Right cardiac atrium (tissue), 5 donors: ENCODE data around the gene POLA1. TPM values are rescaled to one million over a fixed set of nuclear protein-coding genes. Genes with fewer than 3 reads are reported as not detected.

Experiments
- ATAC-seq, 2 donors: fragments of 200-7000 bp; cut with Tn5 transposase; one replicate each; pipeline versions ENCODE4 v1.8.0 to v1.9.1; 2020; ENCODE audit warnings: moderate library complexity in 2 of 2, mild to moderate bottlenecking in 1 of 2
- DNase-seq, 3 donors: peaks; one replicate each; pipeline ENCODE4 v3.0.0-alpha.2; 2020
- H3K27ac ChIP-seq: one replicate; pipeline ENCODE4 v1.5.1; 2013; ENCODE audit warnings: mild to moderate bottlenecking, low read length, control low read depth, moderate library complexity
- H3K27me3 ChIP-seq: one replicate; pipeline ENCODE4 v1.6.1; 2013; ENCODE audit not compliant: control insufficient read depth, insufficient read depth
- H3K4me1 ChIP-seq: one replicate; pipeline ENCODE4 v1.6.1; 2013; ENCODE audit warnings: low read length; ENCODE audit not compliant: control insufficient read depth, insufficient read depth
- H3K4me3 ChIP-seq: one replicate; pipeline ENCODE4 v1.5.1; 2013; ENCODE audit warnings: low read length, control low read depth
- H3K9me3 ChIP-seq: one replicate; pipeline ENCODE4 v1.6.1; 2013; ENCODE audit warnings: low read length; ENCODE audit not compliant: control insufficient read depth
- WGBS: extraction: QIAGEN DNeasy Blood & Tissue Kit; methylation state at CpG from one replicate; pipeline ENCODE4 v1.1.7; 2013; 5-methylcytosine and 5-hydroxymethylcytosine counted together
- intact Hi-C, 4 donors: fragments of 100-400 bp; cut with DNase I; formaldehyde crosslinking; loops; one replicate each; pipeline versions ENCODE4 v1.11.0 to v1.14.0; 2022 to 2023
- polyA plus RNA-seq: library from polyadenylated mRNA; stranded (reverse); fragments of 200-250 nt; gene quantifications from one replicate; pipeline ENCODE4 v1.2.3, GENCODE V29; 2013
- total RNA-seq, 4 donors: library from RNA; stranded (reverse); fragmentation: NEBNext Ultra II Directional; extraction: Animal tissue kit (Norgen Biotek cat#: 25700); gene quantifications; one replicate each; pipeline ENCODE4 v1.2.1, GENCODE V29; 2021
- donor health status: healthy with polysubstance abuse.
- donor health status: DM: no; HTN: yes; CAD: no.
- donor health status: DM: no; HTN: no; CAD: no.
- donor health status: DM: no; HTN: yes; CAD: no; lungs with severe emphysema.
- donor health status: DM: yes; HTN: yes; CAD: no.

The POLA1 gene
- total and polyA plus RNA-seq, 5 donors = 3.6 to 12.3 (median 9.1) TPM

GRCh38 chrX:24982306-24982965 lies 288.7 kb downstream of the POLA1 start:
- Histone ChIP-seq H3K27me3 (no peaks in the 10 kb centered on the region), H3K4me3 (no peak overlapping the region), H3K9me3 (no peaks in the 10 kb centered on the region), H3K4me1 (no peaks in the 10 kb centered on the region), H3K27ac (no peak overlapping the region)
- WGBS = 85% methylated on average over 5 of the region's 5 CpGs
- no peak for DNase-seq
- no peak for ATAC-seq
- intact Hi-C loops = no loop called here

DNA sequence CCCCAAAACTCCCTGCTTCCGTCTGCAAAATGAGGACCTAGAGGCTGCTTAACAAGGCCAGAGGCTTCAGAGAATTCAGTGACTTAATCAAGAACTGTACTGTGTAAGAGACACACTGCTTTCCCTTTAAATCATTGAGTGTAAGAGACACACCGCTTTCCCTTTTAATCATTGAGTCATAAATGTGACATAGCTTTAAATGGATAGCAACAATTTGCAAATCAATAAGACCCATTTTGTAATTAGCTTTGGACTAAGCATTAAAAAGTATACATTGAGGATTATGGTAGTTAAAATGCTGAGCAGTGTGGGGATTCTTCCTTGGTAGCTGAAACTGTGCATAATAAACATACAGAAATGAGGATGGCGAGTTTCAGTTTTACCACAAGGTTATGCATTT lies 290.2 kb downstream of the POLA1 start:
- H3K9me3 ChIP-seq = no peaks in the 10 kb centered on the region
- intact Hi-C loops = no loop called here
- no peak for DNase-seq
- ATAC-seq = no peak
- no peak overlapping the region for H3K27ac ChIP-seq
- no peaks in the 10 kb centered on the region for H3K4me1 ChIP-seq
- 94% methylated on average over 3 of the region's 3 CpGs for WGBS
- no peaks in the 10 kb centered on the region for H3K27me3 ChIP-seq
- no peak overlapping the region for H3K4me3 ChIP-seq

DNA sequence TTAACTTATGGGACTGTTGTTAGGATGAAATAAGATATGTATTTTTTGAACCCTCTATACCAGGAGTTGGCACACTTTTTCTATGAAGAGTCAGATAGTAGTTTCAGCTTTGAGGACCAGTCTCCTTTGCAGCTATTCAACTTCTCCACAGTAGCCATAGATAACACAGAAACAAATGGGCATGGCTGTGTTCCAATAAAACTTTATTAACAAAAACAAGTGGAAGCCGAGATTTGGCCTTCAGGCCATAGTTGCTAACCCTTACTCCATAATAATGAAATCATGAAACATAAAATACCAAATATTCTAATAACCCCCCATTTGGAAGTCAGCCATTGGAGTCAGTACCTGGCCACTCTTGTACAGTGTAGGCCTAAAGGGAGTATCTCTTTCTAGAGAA lies 291.4 kb downstream of the POLA1 start:
- Histone ChIP-seq H3K4me1 (no peaks in the 10 kb centered on the region), H3K4me3 (no peak overlapping the region), H3K27me3 (no peaks in the 10 kb centered on the region), H3K9me3 (no peaks in the 10 kb centered on the region), H3K27ac (no peak overlapping the region)
- intact Hi-C loops = no loop called here
- DNase-seq = no peak
- ATAC-seq = no peak
- WGBS = 97% methylated on average over 1 of the region's 1 CpG

DNA sequence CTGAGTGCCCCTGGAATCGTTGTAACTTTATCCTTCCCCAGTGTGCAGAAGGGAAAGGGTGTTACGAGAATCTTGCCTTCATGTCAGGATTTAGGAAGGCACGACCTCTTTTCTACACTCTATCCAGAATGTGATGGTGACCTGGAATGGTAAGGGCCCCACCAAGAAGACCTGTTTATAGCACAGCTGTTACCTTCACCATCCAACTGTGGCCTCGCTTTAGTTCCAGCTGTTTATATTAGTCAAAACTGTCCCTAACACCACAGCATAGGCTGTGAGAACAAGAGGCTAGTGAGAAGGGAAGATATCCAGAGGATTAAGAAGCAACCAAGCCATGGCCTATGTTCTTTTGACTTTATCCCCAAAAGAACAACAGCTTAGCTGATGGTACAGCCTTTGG lies 294.0 kb downstream of the POLA1 start:
- 96% methylated on average over 4 of the region's 4 CpGs for WGBS
- H3K4me3 ChIP-seq = no peak overlapping the region
- no peaks in the 10 kb centered on the region for H3K4me1 ChIP-seq
- no peak overlapping the region for H3K27ac ChIP-seq
- intact Hi-C loops = no loop called here
- DNase-seq (no peak), ATAC-seq (no peak)
- H3K9me3 ChIP-seq = no peaks in the 10 kb centered on the region
- no peaks in the 10 kb centered on the region for H3K27me3 ChIP-seq

- intact Hi-C loops = no loop called here
- 82% methylated on average over 4 of the region's 4 CpGs for WGBS
- no peaks in the 10 kb centered on the region for H3K9me3 ChIP-seq
These were observed 294.6 kb downstream of the POLA1 start for GRCh38 chrX:24988314-24988713.

GRCh38 chrX:24990535-24990934 lies 296.8 kb downstream of the POLA1 start:
- ATAC-seq = no peak

More at GRCh38 chrX:24988314-24988713, 294.6 kb downstream of the POLA1 start:
- H3K27ac ChIP-seq = no peak overlapping the region
- H3K4me3 ChIP-seq = no peak overlapping the region
- DNase-seq (no peak), ATAC-seq (no peak)
- H3K4me1 ChIP-seq = no peaks in the 10 kb centered on the region
- no peaks in the 10 kb centered on the region for H3K27me3 ChIP-seq

GRCh38 chrX:24993879-24994278 lies 300.2 kb downstream of the POLA1 start:
- H3K9me3 ChIP-seq = no peaks in the 10 kb centered on the region
- intact Hi-C loops = no loop called here
- H3K4me1 ChIP-seq = no peaks in the 10 kb centered on the region
- ATAC-seq (no peak), DNase-seq (no peak)
- H3K27ac ChIP-seq = no peak overlapping the region
- 91% methylated on average over 8 of the region's 8 CpGs for WGBS
- H3K27me3 ChIP-seq = no peaks in the 10 kb centered on the region
- no peak overlapping the region for H3K4me3 ChIP-seq

More at GRCh38 chrX:24990535-24990934, 296.8 kb downstream of the POLA1 start:
- H3K9me3 ChIP-seq = no peaks in the 10 kb centered on the region
- intact Hi-C loops = no loop called here
- no peak overlapping the region for H3K27ac ChIP-seq
- H3K4me1 ChIP-seq = no peaks in the 10 kb centered on the region
- H3K27me3 ChIP-seq = no peaks in the 10 kb centered on the region
- no peak for DNase-seq
- 85% methylated on average over 8 of the region's 8 CpGs for WGBS
- H3K4me3 ChIP-seq = no peak overlapping the region

GRCh38 chrX:24996096-24996709 lies 302.5 kb downstream of the POLA1 start:
- Histone ChIP-seq H3K9me3 (no peaks in the 10 kb centered on the region), H3K4me3 (no peak overlapping the region), H3K27ac (no peak overlapping the region), H3K4me1 (no peaks in the 10 kb centered on the region), H3K27me3 (no peaks in the 10 kb centered on the region)
- no peak for DNase-seq
- WGBS = 78% methylated on average over 5 of the region's 5 CpGs
- no peak for ATAC-seq
- intact Hi-C loops = no loop called here

GRCh38 chrX:24999511-24999910 lies 305.8 kb downstream of the POLA1 start:
- ATAC-seq (no peak), DNase-seq (no peak)
- Histone ChIP-seq H3K9me3 (no peaks in the 10 kb centered on the region), H3K4me3 (no peak overlapping the region), H3K4me1 (no peaks in the 10 kb centered on the region), H3K27me3 (no peaks in the 10 kb centered on the region), H3K27ac (no peak overlapping the region)
- WGBS = 96% methylated on average over 8 of the region's 8 CpGs
- intact Hi-C loops = no loop called here

- ATAC-seq (no peak), DNase-seq (peak in 1 of 3 donors; percentile 31)
- Histone ChIP-seq H3K9me3 (no peaks in the 10 kb centered on the region), H3K27me3 (no peaks in the 10 kb centered on the region), H3K27ac (no peak overlapping the region), H3K4me3 (peak overlapping the region; percentile 30), H3K4me1 (no peaks in the 10 kb centered on the region)
- WGBS = 29% methylated on average over 61 of the region's 65 CpGs
- intact Hi-C loops = no loop called here
These were observed 308.3 kb downstream of the POLA1 start for GRCh38 chrX:25001808-25002660.

DNA sequence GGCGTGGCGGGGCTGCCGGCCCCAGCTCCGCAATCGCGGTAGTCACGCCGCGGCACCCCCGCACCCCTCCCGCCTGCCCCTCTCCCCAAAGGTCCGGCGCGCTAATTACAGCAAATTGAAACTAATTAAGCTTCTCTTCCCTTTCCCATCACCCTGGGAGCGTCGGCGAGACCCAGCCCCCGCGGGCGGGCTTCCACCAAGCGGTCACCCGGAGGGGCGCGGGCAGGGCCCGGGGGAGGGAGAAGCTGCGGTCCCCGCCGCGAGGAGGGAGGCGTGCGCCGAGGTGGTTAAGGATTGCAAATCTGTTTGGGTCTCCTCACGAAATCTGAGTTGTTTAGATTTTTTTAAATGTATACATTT lies 308.9 kb downstream of the POLA1 start:
- Histone ChIP-seq H3K9me3 (no peaks in the 10 kb centered on the region), H3K27ac (no peak overlapping the region), H3K27me3 (no peaks in the 10 kb centered on the region), H3K4me3 (peak overlapping the region; percentile 30), H3K4me1 (no peaks in the 10 kb centered on the region)
- intact Hi-C loops = no loop called here
- DNase-seq (peak in 1 of 3 donors; percentile 22), ATAC-seq (no peak)
- 1% methylated on average over 32 of the region's 33 CpGs for WGBS
